H1 (cell line): Measurements from ENCODE around the gene MID1.

Experiments
- BRCA1 ChIP-seq: IDR thresholded peaks from 2 replicates; pipeline ENCODE4 v1.6.1; 2012; ENCODE audit warnings: low read depth, low read length, improper control_type of control experiment
- CREB1 ChIP-seq: IDR thresholded peaks from 2 replicates; pipeline ENCODE4 v1.6.1; 2012; ENCODE audit warnings: inconsistent platforms
- EP300 ChIP-seq, 2 experiments: IDR thresholded peaks; 1 replicate in 1 of 2; 2 replicates in 1 of 2; pipeline ENCODE4 v1.6.1; 2011 to 2012; ENCODE audit warnings: low read depth in 2 of 2, low read length in 2 of 2, mild to moderate bottlenecking in 2 of 2, borderline replicate concordance in 1 of 2, inconsistent platforms in 1 of 2, moderate library complexity in 1 of 2
- FOSL1 ChIP-seq: IDR thresholded peaks from 2 replicates; pipeline ENCODE4 v1.6.1; 2011; ENCODE audit warnings: mild to moderate bottlenecking, low read depth, low read length, moderate library complexity; ENCODE audit not compliant: insufficient read depth
- JUN ChIP-seq: IDR thresholded peaks from 2 replicates; pipeline ENCODE4 v1.6.1; 2011; ENCODE audit warnings: low read depth, mild to moderate bottlenecking, improper control_type of control experiment, low read length
- SIN3A ChIP-seq, 2 experiments: IDR thresholded peaks in 1 of 2; conservative IDR thresholded peaks in 1 of 2; 2 replicates each; pipeline ENCODE4 v1.6.1; 2011 to 2012; ENCODE audit warnings: low read length in 2 of 2, improper control_type of control experiment in 1 of 2, low read depth in 1 of 2, mild to moderate bottlenecking in 1 of 2
- SP2 ChIP-seq: IDR thresholded peaks from 2 replicates; pipeline ENCODE4 v1.6.1; 2012; ENCODE audit warnings: mild to moderate bottlenecking, low read length, inconsistent platforms
- SP4 ChIP-seq: IDR thresholded peaks from 2 replicates; pipeline ENCODE4 v1.6.1; 2012; ENCODE audit warnings: low read length, inconsistent platforms
- TAF1 ChIP-seq: IDR thresholded peaks from 2 replicates; pipeline ENCODE4 v1.6.1; 2011; ENCODE audit warnings: mild to moderate bottlenecking, low read depth, low read length
- ZNF274 ChIP-seq: IDR thresholded peaks from 2 replicates; pipeline ENCODE4 v1.7.0; 2012; ENCODE audit warnings: low read length, borderline replicate concordance; ENCODE audit errors: extremely low read depth
- TF ChIP-seq, protein P1 (sequence below), 3 experiments: IDR thresholded peaks; 1 replicate in 2 of 3; 2 replicates in 1 of 3; pipeline versions ENCODE4 v1.5.1 to v1.6.1; 2011; ENCODE audit warnings: low read length in 3 of 3, mild to moderate bottlenecking in 3 of 3, inconsistent platforms in 2 of 3, low read depth in 1 of 3, moderate library complexity in 1 of 3; ENCODE audit not compliant: insufficient read depth in 1 of 3; ENCODE audit errors: control extremely low read depth in 1 of 3
- TF ChIP-seq, protein P2 (sequence below): IDR thresholded peaks from 2 replicates; pipeline ENCODE4 v1.6.1; 2012; ENCODE audit warnings: inconsistent platforms

DNA sequence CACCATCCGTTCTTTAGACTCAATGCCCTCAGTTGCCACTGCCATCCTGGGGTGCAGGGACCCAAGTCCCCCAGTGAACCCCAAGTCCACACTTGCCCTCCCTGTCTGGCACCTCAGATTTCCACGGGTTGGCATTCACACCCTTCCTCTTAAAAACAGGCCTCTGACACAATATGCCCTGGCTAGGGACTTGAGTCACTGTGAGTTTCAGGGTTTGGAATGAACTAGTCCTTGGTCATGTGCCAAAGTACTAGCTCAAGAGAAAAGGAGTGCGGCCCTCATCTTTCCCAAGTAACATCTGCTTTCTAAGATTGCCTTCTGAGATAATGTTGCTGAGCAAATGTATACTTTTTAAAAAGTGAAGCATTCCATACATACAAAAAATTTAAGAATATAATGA lies 134.0 kb downstream of the MID1 start:
- TF ChIP-seq, protein P1, sequence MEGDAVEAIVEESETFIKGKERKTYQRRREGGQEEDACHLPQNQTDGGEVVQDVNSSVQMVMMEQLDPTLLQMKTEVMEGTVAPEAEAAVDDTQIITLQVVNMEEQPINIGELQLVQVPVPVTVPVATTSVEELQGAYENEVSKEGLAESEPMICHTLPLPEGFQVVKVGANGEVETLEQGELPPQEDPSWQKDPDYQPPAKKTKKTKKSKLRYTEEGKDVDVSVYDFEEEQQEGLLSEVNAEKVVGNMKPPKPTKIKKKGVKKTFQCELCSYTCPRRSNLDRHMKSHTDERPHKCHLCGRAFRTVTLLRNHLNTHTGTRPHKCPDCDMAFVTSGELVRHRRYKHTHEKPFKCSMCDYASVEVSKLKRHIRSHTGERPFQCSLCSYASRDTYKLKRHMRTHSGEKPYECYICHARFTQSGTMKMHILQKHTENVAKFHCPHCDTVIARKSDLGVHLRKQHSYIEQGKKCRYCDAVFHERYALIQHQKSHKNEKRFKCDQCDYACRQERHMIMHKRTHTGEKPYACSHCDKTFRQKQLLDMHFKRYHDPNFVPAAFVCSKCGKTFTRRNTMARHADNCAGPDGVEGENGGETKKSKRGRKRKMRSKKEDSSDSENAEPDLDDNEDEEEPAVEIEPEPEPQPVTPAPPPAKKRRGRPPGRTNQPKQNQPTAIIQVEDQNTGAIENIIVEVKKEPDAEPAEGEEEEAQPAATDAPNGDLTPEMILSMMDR (IDR thresholded peaks at IDR 0.05; ENCODE audit: control extremely low read depth in 1 of 3, insufficient read depth in 1 of 3, low read depth in 1 of 3, low read length in 3 of 3) = no peak
- no peak for TF ChIP-seq FOSL1
- no peak for TF ChIP-seq ZNF274
- no peak for TF ChIP-seq JUN
- TF ChIP-seq, protein P2, sequence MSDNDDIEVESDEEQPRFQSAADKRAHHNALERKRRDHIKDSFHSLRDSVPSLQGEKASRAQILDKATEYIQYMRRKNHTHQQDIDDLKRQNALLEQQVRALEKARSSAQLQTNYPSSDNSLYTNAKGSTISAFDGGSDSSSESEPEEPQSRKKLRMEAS = no peak
- TF ChIP-seq EP300 (IDR thresholded peaks at IDR 0.05; ENCODE audit: borderline replicate concordance in 1 of 2, low read depth in 2 of 2, low read length in 2 of 2) = no peak
- TF ChIP-seq SP2 = no peak
- TF ChIP-seq BRCA1 = no peak
- TF ChIP-seq CREB1 = no peak
- no peak for TF ChIP-seq SIN3A (conservative IDR thresholded peaks at IDR 0.05 in 1 of 2, IDR thresholded peaks at IDR 0.05 in 1 of 2; ENCODE audit: low read depth in 1 of 2, low read length in 2 of 2)
- TF ChIP-seq TAF1 = no peak
- TF ChIP-seq SP4 = no peak
